Stimulated activated CD8-positive, alpha-beta memory T cell treated with anti-CD3 and anti-CD28 coated beads, Interleukin-4, amount 100 ng/mL, for 24 hours (primary cell): ENCODE results near the gene CXCL12.

Experiments
- DNase-seq: peaks from one replicate; pipeline ENCODE4 v3.0.0-alpha.2; 2020; ENCODE audit warnings: low read depth

CXCL12 gene

DNA sequence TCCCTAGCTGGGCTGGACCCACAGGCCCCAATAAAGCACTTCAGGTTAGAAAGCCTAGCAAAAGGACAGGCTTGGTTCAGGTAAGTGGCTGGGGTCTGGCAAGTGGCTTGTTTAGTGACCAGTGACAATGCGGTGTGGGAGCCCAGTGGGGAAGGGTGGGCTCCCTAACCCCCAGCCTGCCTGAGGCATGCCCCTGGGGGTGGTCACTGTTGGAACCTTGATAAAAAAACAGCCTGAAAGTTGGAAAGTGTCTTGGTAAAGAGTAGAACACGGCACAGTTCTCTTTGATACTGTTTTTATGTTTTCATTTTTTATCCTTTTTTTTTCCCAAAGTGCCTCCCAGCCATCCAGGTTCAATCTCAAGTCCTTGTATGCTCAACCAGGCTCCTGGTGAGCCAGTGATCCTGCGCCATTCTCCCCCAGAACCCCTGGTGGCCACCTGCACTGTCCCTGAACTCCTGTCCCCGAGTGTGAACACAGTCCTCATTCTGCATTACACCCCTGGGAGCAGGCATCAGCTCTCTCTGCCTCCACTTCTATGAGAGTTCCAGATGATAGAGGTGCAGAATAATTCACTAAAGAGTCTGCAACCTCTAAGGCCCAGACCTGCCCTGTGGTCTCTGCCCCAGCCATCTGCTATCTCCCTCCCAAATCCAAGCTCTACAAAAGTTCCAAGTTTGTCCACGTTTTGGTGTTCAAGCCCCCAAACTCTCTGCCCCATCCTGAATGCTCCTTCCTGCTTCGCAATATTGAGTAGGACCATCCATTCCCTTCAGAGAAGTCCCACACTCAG is 15.0 kb upstream of the CXCL12 start:
- no peak for DNase-seq

DNA sequence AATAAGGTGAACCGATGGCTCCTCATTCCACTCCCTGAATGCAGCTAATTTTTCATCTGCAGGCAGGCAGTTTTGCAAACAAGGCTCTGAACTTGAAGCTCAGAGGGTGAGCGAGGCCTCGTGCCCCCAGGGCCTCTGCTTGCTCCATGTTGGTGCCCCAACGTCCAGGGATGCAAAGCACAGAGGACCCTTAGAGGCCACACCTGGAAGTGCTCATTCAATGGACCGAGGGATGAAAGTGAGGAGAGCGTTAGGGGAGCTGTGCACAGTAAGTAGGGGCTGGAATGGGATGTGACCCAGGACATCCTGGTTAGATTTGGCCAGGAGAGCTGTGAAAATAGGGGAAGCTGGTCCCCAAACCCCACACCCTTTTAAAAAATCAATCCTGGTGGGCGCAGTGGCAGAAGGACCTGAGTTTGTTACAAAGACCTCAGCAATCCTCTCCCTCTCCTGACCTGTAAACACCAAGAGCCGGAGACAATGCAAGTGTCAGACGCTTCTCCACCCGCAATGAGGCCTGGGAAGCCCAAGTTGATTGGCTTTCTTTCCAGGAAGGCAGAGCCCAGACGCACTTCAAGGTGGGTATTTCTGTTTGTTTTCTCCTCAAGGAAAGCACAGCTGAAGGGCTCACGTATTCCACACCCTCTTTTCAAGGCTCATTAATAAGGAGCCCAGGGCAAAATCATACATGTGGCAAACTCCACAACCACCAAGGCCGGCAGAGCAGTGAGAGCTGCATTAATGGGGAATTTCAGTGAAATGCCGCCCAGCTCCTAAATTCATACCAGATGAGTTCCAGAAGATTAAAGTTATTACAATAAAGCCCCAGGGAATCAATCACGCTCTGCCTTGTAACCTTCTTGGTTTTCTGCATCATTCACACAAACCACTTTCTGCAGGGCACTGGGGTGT is 14.1 kb upstream of the CXCL12 start:
- no peak for DNase-seq

DNA sequence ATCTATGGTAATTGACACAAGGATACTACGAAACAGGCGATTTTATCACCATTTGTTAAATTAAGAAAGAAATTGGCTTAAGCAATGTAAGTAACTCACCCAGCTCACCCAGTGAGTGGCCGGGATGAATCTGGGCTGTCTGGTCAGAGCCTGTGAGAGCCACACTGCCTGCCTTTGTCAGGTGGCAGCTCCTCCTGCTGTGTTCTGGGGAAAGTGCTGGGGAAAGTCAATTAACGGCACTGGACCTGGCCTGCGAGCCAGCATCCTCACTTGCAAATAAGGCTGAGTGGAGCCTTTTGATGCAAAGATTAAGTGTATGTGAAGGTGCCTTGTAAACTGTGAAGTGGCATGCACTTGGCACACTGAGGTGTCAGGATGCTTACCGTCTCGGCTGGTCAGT is 13.4 kb upstream of the CXCL12 start:
- no peak for DNase-seq

DNA sequence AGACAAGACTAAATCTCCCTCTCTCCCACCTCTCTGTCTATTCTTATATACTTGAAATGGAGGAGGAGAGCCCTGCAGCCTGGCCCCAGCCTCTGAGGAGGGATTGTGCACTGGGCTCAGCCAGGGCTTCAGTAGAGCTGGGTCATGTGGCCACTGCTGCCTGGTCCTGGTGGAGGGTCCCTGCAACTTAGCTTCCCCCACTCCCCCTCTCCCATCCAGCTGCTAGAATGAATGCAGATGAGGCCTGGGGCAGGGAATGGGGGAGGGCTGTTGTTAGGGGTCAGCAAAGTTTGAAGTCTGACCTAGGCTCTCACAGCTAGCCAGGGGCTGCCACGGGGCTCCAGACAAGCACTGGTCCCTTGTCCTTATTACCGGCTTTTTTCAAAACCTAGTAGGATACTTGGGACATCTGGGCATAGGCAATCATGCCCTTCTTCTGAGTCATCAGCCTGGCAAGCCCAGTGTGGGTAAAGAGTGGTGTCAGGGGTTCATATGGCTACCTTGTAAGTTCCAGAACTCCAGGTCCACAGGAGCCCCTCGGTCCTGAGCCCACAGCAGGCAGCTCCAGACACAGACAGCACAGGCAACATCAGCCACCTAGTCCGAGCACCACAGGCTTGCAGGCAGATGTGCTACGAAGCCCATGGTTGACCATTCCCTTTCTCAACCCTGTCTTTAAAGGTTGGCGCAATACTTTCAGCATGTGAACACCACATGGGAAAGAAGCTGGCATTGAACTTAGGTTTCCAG is 12.8 kb upstream of the CXCL12 start:
- DNase-seq = no peak

DNA sequence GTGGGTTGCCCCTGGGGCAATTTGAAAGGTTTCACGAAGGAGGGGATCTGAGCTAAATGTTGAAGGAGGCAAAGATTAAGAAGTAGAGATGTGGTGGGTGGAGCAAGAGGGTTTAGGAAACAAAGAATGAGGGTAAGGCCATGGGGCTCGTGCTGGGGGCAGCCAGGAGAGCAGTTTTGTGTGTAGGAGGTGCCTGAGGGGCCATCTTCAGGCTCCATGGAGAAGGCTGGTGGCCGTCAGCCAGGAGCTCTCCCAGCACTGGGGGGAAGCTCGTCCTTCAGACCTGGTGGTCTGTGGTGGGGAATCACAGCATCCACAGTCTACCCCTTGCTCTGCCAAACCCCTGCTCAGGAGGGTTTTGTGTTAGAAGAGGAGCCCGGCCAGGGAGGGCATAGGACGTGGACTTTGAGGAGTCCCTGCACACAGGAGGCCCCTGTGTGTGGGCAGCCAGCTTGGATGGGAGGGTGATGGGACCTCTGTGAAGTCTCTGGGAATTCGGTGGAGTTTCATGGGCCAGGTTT is 11.8 kb upstream of the CXCL12 start:
- DNase-seq = no peak

DNA sequence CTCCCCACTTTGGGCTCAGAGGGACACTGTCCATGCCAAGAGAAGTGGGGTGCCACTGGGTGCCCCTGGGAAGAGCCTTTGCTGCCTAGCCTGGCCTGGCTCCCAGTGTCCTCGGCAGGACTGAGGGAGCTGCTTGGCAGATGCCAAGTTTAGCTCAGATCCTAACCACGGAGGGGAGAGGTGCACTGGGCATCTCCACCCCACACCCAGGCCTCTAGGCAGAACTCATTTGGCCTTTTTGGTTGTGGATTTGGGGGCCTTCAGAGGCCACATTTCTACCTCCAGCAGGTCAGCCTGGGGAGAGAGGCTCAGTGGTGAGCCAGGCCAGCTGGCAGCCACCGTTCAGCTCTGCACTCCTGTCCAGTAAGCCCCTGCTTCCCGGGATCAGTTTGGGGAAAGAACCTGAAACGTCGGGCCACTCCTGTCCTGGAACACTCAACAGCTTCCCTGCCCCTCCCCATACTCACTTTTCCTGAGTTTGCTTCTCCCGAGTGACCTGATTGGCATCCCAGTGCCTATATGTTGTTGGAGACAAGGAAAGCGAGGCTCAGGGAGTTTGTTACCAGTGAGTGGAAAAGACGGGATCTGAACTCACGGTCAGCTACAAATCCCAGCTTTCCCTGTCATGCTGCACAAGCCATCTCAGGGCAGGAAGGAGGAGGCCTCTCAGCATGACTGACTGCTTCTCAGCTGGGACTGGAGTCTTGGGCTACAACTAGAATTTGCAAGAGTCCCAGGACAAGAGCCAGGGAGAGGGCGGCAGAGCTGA is 11.2 kb upstream of the CXCL12 start:
- no peak for DNase-seq

DNA sequence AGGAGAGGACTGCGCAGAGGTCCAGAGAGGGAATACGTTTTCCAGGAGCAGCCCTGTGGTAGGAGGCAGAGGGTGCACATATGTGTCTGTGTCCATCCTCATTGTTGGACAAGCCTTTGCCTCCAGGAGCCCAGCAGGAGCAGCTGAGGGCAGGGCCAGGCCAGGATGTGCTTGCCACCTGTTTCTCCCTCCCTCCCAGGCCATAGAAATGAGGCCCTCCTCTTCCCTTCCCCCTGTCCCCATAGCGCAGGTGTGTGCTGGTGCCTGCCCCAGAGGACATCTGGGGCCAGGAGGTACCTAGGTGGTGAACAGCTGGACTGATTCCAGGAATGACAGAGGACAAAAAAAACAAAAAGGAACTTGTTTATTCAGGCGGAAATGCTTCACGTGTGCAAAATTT is 10.5 kb upstream of the CXCL12 start:
- DNase-seq = no peak

DNA sequence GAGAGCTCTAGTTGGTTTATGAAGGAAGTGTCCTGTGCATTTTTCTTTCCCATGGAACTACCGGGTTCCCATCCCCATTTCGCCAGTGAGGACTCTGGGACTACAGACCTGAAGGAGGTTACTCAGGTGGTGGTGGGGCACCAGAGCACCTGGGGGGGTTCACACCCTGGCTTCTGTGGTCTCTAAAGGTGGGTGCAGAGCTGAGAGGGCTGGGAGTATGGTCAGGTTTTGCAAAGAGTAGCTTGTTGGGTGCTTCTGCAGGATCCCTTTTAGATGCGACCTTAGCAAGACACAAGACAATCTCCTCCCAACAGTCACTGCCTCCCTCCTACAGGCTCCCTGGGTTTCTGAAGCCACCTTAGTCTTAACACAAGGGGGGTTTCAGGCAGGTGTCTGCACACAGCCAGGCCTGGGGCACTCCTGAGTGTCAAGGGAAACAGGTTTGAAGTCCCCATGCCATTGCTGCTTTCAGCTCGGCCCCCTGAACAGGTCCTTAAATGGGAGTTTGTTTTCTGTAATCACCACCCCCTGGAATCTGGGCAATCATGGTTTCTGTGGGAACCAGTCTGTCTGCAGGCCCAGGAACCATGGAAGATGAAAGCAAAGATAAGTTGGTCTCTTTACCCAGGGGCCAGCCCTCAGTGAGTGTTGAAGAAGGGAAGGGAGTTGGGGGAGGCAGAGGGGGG is 9.9 kb upstream of the CXCL12 start:
- no peak for DNase-seq

DNA sequence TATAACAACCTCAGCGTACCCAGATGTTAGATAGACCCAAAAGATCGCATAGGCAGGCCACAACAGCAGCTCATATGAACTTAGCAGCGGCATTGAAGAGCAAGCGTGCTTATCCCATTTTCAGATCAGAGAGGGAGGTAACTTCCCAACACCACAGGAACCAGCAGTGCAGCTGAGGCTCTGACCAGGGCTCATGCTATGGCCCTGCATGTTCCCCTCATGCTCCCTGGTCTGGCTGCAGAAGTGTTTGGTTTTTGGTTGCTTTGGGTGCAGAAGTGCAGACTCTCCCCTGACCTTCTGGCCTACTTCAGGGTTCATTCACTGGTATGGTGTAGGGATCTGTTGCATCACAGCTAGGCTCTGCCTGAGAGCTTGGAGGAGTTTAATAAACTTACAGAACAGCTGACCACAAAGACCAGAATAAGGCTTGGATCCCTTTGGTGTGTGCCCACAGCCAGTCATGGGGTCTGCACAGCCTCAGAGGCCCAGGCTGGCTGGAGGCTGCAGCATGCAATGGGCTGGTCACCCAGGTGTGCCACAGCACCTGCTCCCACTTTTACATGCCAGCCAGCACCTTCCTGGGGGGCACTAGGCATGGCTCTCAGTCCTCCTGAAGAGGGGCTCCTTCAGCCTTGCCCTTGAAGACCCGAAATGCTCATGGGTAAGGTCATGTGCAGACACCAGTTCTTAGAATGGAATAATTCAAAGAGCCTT is 9.1 kb upstream of the CXCL12 start:
- no peak for DNase-seq

DNA sequence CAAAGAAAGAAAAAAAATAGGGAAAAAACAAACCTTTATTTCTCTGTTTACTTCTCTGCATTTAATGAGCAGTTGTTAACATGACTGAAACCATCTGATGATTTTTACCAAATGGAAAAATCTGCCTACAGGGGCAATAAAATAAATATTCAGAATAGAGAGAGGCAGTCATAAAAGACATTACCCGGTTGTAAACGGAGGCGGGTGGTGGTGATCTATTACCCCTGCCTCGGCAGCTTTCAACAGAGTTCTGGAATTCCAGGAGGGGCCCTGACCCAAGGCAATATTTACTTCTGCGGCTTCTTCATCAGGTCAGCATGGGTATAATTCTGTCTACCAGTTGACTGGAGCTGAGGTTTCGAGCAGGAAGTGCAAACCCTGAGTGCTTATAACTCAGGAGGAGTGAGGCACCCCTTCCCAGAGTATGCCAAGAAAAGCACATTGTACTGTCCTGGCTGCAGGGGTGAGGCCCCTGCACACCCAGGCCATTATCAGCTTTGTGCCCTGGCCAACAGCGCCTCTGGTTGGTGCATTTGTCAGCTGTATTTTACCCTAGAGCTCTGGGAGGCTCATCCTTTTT is 8.2 kb upstream of the CXCL12 start:
- no peak for DNase-seq

DNA sequence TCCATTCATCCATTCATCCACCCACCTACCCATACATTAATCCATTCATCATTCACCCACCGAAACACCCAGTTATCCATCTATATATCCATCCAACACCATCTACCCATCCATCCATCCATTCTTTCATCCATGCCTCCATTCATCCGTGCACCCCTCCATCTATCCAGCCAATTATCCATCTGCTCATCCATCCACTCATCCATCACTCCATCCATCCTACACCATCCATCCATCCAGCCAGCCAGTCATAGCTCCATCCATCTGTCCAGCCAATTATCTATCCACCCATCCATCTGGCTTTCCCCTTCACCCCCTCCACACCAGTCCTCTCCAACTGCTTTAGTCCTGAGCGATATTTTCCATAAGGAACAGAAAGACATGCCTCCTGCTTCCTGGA is 7.5 kb upstream of the CXCL12 start:
- no peak for DNase-seq

DNA sequence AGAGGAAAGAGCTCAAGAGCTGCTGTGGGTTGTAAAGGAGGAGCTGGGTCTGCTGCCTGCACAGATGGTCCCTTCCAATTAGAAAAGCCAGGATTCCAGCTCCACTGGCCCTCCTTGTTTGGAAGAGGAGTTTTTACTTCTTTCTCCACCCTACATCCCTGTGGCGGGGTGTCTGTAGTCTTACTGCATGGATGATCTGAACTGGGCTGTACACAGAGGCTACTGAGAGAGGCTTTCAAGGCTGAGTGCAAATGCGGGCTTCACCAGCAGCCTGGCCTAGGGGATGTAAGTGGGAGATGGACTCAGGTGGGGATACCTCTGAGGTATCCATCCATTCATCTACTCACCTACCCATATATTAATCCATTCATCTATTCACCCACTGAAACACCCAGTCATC is 7.1 kb upstream of the CXCL12 start:
- no peak for DNase-seq

DNA sequence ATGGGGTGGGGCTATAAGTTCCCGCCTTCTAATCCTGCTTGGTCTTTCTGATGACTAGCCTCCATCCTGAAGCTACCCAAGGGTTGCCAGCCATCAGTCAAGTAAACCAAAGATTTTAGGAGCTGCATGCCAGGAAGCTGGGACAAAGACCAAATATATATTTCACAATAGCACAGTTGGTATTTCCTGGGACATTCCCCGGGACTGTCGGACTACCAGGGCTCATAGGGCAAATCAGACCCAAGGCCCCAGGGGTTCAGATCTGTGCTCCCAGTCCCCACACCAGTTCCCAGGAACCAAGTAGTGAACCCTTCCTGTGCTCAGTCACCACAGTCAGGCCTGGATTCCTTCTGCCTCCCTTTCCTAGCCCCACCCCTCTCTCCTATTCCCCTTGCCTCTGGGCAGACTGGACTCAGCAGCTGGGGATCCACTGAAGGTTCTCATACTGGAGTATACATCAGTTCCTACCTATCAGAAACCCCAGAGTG is 5.7 kb upstream of the CXCL12 start:
- DNase-seq = no peak

DNA sequence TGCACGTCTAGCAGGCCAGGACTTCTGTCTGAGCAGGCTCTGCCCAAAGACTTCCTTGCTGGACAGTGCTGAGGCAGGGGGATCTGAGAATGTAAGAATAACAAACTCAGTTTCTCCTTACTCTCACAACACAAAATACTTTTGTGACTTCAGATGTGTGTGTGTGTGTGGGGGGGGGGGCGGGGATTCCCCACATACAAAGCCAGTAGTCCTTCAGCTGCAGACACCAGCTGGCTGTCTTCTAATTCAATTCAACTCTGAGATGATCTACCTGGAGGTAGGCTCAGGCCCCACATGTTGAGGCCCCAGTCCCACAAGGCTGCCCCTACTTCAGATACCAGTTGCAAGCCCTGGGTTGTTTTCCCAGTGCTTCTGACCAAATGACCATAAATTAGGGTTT is 4.7 kb upstream of the CXCL12 start:
- DNase-seq = no peak

DNA sequence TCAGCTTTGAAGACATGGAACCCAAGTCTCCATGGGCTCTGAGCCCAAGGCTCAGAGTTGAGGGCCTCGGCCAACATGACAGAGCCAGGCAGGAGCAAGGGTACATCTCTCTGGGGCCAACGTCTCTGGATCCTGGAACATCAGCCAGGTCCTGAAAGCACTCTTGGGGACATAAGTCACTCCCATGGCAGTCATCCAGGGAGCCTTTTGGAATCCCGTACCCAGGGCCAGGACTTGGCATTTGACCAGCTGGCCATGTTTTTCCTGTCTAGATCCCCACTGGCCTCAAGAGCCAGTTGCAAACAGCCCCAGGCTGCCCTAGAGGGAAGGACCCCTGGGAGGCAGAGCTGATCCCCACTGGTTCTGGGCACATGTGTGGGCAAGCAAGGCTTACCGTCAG is 4.3 kb upstream of the CXCL12 start:
- DNase-seq = no peak

DNA sequence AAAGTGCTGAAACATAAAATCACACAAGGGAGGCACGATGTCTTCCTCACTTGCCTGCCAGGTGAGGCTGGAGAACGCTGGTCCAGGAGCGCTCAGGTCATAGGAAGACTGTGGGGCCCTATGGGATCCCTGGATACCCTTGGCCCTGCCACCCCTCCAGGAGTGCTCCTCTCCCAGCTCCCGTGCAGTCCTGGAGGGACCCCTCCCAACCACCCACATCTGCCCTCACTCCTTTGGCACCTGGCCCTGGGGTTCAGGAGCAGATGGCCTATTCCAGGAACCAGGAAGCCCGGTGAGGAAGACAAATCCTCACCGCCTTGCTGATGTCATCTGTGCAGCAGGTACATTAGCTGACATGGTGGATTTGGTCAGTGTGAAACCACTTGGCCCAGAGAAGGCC is 3.7 kb upstream of the CXCL12 start:
- DNase-seq = no peak

DNA sequence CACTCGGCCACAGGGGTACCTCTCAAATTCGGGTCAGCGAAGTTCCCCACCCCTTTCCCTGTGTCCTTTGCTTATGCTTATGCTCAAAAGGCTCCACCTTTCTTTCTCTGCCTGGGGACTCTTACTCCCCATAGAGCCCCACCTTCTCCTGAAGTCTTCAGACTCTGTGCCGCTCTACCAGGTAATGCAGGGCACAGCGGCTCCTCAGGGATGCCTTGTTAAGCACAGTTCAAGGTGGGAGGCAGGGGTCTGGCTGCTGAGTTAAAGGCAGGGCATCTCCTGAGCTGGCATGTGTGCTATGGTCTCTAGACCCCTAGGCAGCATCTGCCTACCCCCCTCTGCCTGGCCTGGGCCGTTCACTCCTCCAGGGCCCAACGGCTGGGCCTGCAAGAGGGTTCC is 3.0 kb upstream of the CXCL12 start:
- DNase-seq = no peak

DNA sequence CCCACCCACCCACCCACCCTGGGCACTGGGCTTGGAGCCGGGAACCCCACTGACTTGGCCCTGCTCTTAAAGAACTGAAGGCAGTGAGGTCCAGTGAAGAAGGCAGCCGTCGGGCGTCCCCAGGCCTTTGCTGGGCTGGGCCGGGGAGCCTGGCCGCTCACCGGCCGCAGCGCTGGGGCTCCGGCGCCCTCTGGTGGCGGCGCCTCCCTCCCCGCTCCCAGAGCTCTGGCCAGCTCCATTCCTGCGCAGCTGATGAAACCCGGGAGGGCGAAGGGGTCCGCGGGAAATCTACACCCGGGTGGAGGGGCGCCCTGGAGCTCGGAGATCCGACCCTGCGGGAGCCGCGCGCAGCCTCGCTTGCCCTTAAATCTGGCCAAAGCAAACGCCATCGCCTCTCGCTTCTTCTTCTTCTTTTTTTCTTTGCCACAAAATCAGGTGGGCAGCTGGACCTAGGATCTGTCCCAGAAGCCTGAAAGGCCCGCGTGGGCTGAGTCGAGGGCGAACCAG is 1.7 kb upstream of the CXCL12 start:
- DNase-seq = no peak

DNA sequence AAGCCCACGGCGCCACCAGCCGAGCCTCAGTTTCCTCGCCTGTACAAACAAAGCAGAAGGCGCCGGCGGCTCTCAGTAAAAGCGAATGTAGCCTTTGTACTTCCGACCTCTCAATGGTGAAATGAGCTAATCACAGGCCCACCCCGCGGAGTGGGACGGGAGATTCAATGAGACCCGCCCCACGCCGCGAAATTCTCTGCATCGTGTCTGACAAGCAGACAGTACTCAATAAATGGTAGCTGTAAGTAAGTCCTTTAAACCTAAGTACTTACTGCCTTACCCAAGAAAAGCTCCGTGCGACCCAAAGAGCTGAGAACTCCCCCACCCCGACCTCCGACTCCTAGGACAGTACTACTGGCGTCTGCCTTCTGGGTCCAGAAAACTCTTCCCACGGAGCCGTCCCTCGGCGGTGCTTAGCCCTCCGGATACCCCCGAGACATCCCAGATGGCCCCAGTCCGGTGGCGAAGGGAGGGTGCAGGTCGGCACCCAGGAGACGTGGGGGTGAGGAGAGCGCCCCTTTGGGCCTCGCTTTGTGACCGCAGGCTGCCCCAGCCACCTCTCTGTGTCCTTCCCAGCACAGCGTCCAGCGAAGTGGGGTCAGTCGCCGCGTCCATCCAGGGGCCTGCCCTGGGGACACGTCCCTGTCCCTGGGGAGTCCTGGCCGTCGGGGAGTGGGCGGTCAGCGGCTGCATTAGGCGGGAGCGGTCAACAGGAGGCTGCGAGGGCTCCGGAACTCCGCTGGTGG is 972 bp upstream of the CXCL12 start:
- no peak for DNase-seq
